HL-60 (cell line): ENCODE results near the gene MRTO4.

Experiments used
- DNase-seq, 2 experiments: peaks; one replicate each; pipeline ENCODE4 v3.0.0-alpha.2; 2010 to 2020; ENCODE audit warnings: low read depth in 1 of 2, low spot score in 1 of 2
- H3K27ac ChIP-seq: fragments of 250-450 bp; sonication (Bioruptor Pico); replicated peaks from 2 replicates; pipeline ENCODE4 v1.5.1; 2020; ENCODE audit warnings: mild to moderate bottlenecking, moderate library complexity
- H3K27me3 ChIP-seq: fragments of 250-450 bp; sonication (Bioruptor Pico); 2 replicates; pipeline ENCODE4 v1.5.1; 2021; ENCODE audit warnings: mild to moderate bottlenecking, moderate library complexity; ENCODE audit not compliant: insufficient read depth, poor library complexity, severe bottlenecking
- H3K4me3 ChIP-seq: replicated peaks from 2 replicates; pipeline ENCODE4 v1.5.1; 2011; ENCODE audit warnings: mild to moderate bottlenecking, control low read depth, low read length; ENCODE audit not compliant: insufficient read depth
- GABPA ChIP-seq: IDR thresholded peaks from 2 replicates; pipeline ENCODE4 v1.6.1; 2012; ENCODE audit warnings: low read depth
- POLR2AphosphoS5 ChIP-seq: IDR thresholded peaks from 2 replicates; pipeline ENCODE4 v1.6.1; 2012; ENCODE audit warnings: low read depth
- SPI1 ChIP-seq: IDR thresholded peaks from 2 replicates; pipeline ENCODE4 v1.6.1; 2012; ENCODE audit warnings: low read depth, mild to moderate bottlenecking, borderline replicate concordance
- TF ChIP-seq, protein P1 (sequence below): IDR thresholded peaks from 2 replicates; pipeline ENCODE4 v1.6.1; 2012; ENCODE audit warnings: low read depth; ENCODE audit not compliant: insufficient replicate concordance
- TF ChIP-seq, protein P2 (sequence below): IDR thresholded peaks from one replicate; pipeline ENCODE4 v1.5.1; 2011; ENCODE audit warnings: low read length, control low read depth, inconsistent platforms; ENCODE audit not compliant: insufficient read depth

The MRTO4 gene

DNA sequence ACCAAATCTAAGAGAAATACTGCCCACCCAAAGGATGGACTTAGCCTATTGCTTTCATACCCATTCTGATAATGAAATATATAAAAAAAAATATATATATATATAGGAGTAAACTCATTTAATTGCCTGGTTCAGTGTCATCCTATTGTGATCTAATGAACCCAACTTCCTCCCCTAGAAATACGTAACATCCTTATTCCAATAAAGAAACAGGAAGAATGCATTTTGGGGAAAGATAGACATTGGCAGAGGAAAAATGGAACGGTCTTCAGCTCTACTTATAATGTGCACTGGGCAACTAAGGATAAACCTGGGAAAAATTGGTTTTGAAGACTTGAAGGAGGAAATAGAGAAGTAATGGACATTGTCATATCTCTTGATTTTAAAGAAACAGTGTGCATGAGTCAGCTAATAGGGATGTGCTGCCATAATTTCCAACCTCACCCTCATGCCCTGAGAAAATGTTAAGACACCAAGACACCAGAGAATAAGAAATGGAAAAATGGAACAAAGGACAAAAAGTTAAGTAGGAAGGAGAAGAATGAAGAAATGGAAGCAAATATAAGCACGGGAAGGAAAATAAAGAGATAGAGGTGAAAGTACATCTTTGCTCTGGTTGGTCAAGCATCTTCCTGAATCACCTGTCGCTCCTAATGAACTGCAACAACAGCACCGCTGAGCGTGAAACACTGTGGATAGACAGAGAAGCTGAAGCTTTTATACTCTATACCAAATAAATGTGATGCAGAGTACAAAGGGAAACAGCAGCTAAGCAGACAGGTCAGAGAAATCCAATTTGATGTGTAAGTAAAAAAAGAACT lies 46.9 kb upstream of the MRTO4 start:
- DNase-seq, result no peak

GRCh38 chr1:19205403-19205802 lies 46.2 kb upstream of the MRTO4 start:
- DNase-seq, result no peak
- TF ChIP-seq, protein P1, sequence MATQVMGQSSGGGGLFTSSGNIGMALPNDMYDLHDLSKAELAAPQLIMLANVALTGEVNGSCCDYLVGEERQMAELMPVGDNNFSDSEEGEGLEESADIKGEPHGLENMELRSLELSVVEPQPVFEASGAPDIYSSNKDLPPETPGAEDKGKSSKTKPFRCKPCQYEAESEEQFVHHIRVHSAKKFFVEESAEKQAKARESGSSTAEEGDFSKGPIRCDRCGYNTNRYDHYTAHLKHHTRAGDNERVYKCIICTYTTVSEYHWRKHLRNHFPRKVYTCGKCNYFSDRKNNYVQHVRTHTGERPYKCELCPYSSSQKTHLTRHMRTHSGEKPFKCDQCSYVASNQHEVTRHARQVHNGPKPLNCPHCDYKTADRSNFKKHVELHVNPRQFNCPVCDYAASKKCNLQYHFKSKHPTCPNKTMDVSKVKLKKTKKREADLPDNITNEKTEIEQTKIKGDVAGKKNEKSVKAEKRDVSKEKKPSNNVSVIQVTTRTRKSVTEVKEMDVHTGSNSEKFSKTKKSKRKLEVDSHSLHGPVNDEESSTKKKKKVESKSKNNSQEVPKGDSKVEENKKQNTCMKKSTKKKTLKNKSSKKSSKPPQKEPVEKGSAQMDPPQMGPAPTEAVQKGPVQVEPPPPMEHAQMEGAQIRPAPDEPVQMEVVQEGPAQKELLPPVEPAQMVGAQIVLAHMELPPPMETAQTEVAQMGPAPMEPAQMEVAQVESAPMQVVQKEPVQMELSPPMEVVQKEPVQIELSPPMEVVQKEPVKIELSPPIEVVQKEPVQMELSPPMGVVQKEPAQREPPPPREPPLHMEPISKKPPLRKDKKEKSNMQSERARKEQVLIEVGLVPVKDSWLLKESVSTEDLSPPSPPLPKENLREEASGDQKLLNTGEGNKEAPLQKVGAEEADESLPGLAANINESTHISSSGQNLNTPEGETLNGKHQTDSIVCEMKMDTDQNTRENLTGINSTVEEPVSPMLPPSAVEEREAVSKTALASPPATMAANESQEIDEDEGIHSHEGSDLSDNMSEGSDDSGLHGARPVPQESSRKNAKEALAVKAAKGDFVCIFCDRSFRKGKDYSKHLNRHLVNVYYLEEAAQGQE, result no peak
- no peak for TF ChIP-seq SPI1
- TF ChIP-seq POLR2AphosphoS5, result no peak
- TF ChIP-seq GABPA, result no peak
- TF ChIP-seq, protein P2, sequence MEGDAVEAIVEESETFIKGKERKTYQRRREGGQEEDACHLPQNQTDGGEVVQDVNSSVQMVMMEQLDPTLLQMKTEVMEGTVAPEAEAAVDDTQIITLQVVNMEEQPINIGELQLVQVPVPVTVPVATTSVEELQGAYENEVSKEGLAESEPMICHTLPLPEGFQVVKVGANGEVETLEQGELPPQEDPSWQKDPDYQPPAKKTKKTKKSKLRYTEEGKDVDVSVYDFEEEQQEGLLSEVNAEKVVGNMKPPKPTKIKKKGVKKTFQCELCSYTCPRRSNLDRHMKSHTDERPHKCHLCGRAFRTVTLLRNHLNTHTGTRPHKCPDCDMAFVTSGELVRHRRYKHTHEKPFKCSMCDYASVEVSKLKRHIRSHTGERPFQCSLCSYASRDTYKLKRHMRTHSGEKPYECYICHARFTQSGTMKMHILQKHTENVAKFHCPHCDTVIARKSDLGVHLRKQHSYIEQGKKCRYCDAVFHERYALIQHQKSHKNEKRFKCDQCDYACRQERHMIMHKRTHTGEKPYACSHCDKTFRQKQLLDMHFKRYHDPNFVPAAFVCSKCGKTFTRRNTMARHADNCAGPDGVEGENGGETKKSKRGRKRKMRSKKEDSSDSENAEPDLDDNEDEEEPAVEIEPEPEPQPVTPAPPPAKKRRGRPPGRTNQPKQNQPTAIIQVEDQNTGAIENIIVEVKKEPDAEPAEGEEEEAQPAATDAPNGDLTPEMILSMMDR, result no peak
- Histone ChIP-seq H3K4me3 (no peak overlapping the region), H3K27ac (no peak overlapping the region), H3K27me3 (no peaks in the 10 kb centered on the region)

More for the DNA sequence above, 46.9 kb upstream of the MRTO4 start:
- Histone ChIP-seq H3K27ac (no peak overlapping the region), H3K4me3 (no peak overlapping the region), H3K27me3 (no peaks in the 10 kb centered on the region)
- TF ChIP-seq GABPA (no peak), SPI1 (no peak), POLR2AphosphoS5 (no peak)
- TF ChIP-seq, protein P1, result no peak
- TF ChIP-seq, protein P2, result no peak

GRCh38 chr1:19205845-19206244 lies 45.8 kb upstream of the MRTO4 start:
- TF ChIP-seq GABPA, result no peak
- TF ChIP-seq, protein P1, result no peak
- TF ChIP-seq, protein P2, result no peak
- no peak for TF ChIP-seq POLR2AphosphoS5
- no peak for TF ChIP-seq SPI1
- Histone ChIP-seq H3K27me3 (no peaks in the 10 kb centered on the region), H3K27ac (no peak overlapping the region), H3K4me3 (no peak overlapping the region)
- no peak for DNase-seq
